ENCODE measurements around the gene LIMS1. TPM values are rescaled to one million over a fixed set of nuclear protein-coding genes. Genes with fewer than 3 reads are reported as not detected.

Gene LIMS1
- total and polyA plus RNA-seq, 3 donors from 2014 or later: 44.8 to 110 (median 94.1) TPM

- H3K9me3 ChIP-seq: no peaks in the 10 kb centered on the region
- H3K4me3 ChIP-seq: peak overlapping the region; percentile 53 to 71
- H3K4me1 ChIP-seq: peaks cover 3% of the 10 kb centered on the region
- TF ChIP-seq, protein P1, sequence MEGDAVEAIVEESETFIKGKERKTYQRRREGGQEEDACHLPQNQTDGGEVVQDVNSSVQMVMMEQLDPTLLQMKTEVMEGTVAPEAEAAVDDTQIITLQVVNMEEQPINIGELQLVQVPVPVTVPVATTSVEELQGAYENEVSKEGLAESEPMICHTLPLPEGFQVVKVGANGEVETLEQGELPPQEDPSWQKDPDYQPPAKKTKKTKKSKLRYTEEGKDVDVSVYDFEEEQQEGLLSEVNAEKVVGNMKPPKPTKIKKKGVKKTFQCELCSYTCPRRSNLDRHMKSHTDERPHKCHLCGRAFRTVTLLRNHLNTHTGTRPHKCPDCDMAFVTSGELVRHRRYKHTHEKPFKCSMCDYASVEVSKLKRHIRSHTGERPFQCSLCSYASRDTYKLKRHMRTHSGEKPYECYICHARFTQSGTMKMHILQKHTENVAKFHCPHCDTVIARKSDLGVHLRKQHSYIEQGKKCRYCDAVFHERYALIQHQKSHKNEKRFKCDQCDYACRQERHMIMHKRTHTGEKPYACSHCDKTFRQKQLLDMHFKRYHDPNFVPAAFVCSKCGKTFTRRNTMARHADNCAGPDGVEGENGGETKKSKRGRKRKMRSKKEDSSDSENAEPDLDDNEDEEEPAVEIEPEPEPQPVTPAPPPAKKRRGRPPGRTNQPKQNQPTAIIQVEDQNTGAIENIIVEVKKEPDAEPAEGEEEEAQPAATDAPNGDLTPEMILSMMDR (IDR thresholded peaks at IDR 0.05): no peak
- no peak for TF ChIP-seq POLR2A (IDR thresholded peaks at IDR 0.05)
- WGBS, 2 donors: 0 to 1% methylated on average over 15 to 40 of the region's 57 CpGs
- intact Hi-C loops (cut with DNase I; ENCODE audit: low total_unique reads): no loop called here
- DNase-seq: peak; percentile 47
- no peaks in the 10 kb centered on the region for H3K36me3 ChIP-seq (ENCODE audit: low read depth, missing control alignments)
- H3K27me3 ChIP-seq: no peaks in the 10 kb centered on the region
- H3K27ac ChIP-seq: peak overlapping the region; percentile 68 to 83
These were observed 500 bp downstream of the LIMS1 start for GRCh38 chr2:108534584-108535356.

DNA sequence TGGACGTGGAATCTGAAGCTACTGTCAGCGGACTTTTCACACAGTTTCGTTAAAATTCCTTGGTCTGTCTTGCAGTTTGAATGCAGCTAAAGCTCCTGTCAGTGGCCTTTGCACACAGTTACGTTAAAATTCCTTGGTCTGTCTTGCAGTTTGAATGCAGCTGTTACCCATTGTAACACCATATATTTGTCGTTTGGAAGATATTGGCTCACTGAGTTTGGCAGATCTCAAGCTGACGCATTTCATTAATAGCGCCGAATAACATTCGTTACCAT is 1.0 kb downstream of the LIMS1 start:
- 24 to 25% methylated on average over 9 of the region's 9 CpGs for WGBS, 2 donors
- Histone ChIP-seq H3K4me1 (peaks cover 3% of the 10 kb centered on the region), H3K4me3 (peak overlapping the region; percentile 53 to 71), H3K36me3 (ENCODE audit: low read depth, missing control alignments) (no peaks in the 10 kb centered on the region), H3K9me3 (no peaks in the 10 kb centered on the region), H3K27me3 (no peaks in the 10 kb centered on the region), H3K27ac (peak overlapping the region in 1 of 2 donors; percentile 83)
- TF ChIP-seq, protein P1 (IDR thresholded peaks at IDR 0.05): no peak
- TF ChIP-seq POLR2A (IDR thresholded peaks at IDR 0.05): no peak
- no peak for DNase-seq
- intact Hi-C loops (cut with DNase I; ENCODE audit: low total_unique reads): no loop called here

GRCh38 chr2:108536133-108536780 is 2.0 kb downstream of the LIMS1 start:
- intact Hi-C loops (cut with DNase I; ENCODE audit: low total_unique reads): no loop called here
- H3K27me3 ChIP-seq: no peaks in the 10 kb centered on the region
- DNase-seq: no peak
- no peaks in the 10 kb centered on the region for H3K9me3 ChIP-seq
- H3K4me1 ChIP-seq: peaks cover 3% of the 10 kb centered on the region
- H3K4me3 ChIP-seq: no peak overlapping the region
- no peak overlapping the region for H3K27ac ChIP-seq
- TF ChIP-seq, protein P1 (IDR thresholded peaks at IDR 0.05): no peak
- no peak for TF ChIP-seq POLR2A (IDR thresholded peaks at IDR 0.05)
- no peaks in the 10 kb centered on the region for H3K36me3 ChIP-seq (ENCODE audit: low read depth, missing control alignments)
- 64 to 77% methylated on average over 7 of the region's 7 CpGs for WGBS, 2 donors

GRCh38 chr2:108536911-108537310 is 2.6 kb downstream of the LIMS1 start:
- intact Hi-C loops (cut with DNase I; ENCODE audit: low total_unique reads): no loop called here
- Histone ChIP-seq H3K9me3 (no peaks in the 10 kb centered on the region), H3K36me3 (ENCODE audit: low read depth, missing control alignments) (no peaks in the 10 kb centered on the region), H3K4me3 (no peak overlapping the region), H3K27ac (no peak overlapping the region), H3K27me3 (no peaks in the 10 kb centered on the region), H3K4me1 (peaks cover 3% of the 10 kb centered on the region)
- DNase-seq: no peak
- TF ChIP-seq, protein P1 (IDR thresholded peaks at IDR 0.05): no peak
- TF ChIP-seq POLR2A (IDR thresholded peaks at IDR 0.05): no peak
- 80 to 91% methylated on average over 5 of the region's 5 CpGs for WGBS, 2 donors
